ENCODE results near the gene XPR1.
A peak's percentile ranks its signal among the peaks of the same experiment; 100 is the strongest.

Gene XPR1

DNA sequence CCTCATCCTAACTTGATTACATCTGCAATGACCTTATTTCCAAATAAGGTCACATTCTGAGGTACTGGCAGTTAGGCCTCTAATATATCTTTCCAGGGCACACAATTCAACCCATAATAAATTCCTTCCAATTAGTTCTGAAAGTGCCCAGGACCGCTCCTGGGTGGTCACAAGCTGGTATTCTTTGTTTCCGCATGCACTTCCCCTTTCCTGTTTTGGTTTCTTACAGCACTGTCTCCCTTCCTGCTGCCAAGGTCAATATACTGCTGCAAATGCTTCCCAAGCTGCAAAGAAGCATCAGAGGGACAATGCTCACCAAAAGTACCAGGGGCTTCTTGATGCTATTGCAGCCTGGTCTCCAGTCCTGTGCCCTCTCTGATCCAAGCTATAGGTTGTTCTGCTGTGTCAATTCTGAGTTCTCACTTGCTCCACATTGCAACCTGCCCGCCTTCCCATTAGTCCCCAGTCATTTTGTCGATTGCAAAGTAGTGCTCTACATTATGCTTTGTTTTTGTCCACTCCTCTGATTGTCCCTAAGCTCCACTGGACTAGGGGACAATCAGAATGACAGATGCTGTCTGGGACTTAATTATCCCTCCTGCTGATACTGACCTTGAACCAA, 13.9 kb upstream of the XPR1 start:
- Histone ChIP-seq H3K27ac (ENCODE audit: low read length) (no peak overlapping the region), H3K36me3 (ENCODE audit: control insufficient read depth, low read depth, low read length) (no peaks in the 10 kb centered on the region), H3K4me1 (ENCODE audit: control insufficient read depth, low read depth, low read length) (no peaks in the 10 kb centered on the region), H3K27me3 (ENCODE audit: control insufficient read depth, insufficient read depth, low read length) (no peaks in the 10 kb centered on the region), H3K4me3 (ENCODE audit: low read length) (no peak overlapping the region), H3K9me3 (ENCODE audit: control insufficient read depth, low read depth, low read length) (no peaks in the 10 kb centered on the region), H3K9ac (ENCODE audit: low read length) (no peak overlapping the region)

- Histone ChIP-seq H3K9ac (ENCODE audit: low read length) (no peak overlapping the region), H3K27me3 (ENCODE audit: control insufficient read depth, insufficient read depth, low read length) (no peaks in the 10 kb centered on the region), H3K4me1 (ENCODE audit: control insufficient read depth, low read depth, low read length) (no peaks in the 10 kb centered on the region), H3K27ac (ENCODE audit: low read length) (no peak overlapping the region), H3K9me3 (ENCODE audit: control insufficient read depth, low read depth, low read length) (no peaks in the 10 kb centered on the region), H3K36me3 (ENCODE audit: control insufficient read depth, low read depth, low read length) (no peaks in the 10 kb centered on the region), H3K4me3 (ENCODE audit: low read length) (no peak overlapping the region)
These were observed 11.2 kb upstream of the XPR1 start for GRCh38 chr1:180620581-180620980.

GRCh38 chr1:180622658-180623508, 8.9 kb upstream of the XPR1 start:
- Histone ChIP-seq H3K27me3 (ENCODE audit: control insufficient read depth, insufficient read depth, low read length) (no peaks in the 10 kb centered on the region), H3K27ac (ENCODE audit: low read length) (no peak overlapping the region), H3K9ac (ENCODE audit: low read length) (no peak overlapping the region), H3K4me3 (ENCODE audit: low read length) (no peak overlapping the region), H3K36me3 (ENCODE audit: control insufficient read depth, low read depth, low read length) (no peaks in the 10 kb centered on the region), H3K9me3 (ENCODE audit: control insufficient read depth, low read depth, low read length) (no peaks in the 10 kb centered on the region), H3K4me1 (ENCODE audit: control insufficient read depth, low read depth, low read length) (no peaks in the 10 kb centered on the region)

GRCh38 chr1:180623579-180624347, 8.1 kb upstream of the XPR1 start:
- H3K27me3 ChIP-seq (ENCODE audit: control insufficient read depth, insufficient read depth, low read length), result no peaks in the 10 kb centered on the region
- no peaks in the 10 kb centered on the region for H3K36me3 ChIP-seq (ENCODE audit: control insufficient read depth, low read depth, low read length)
- H3K27ac ChIP-seq (ENCODE audit: low read length), result no peak overlapping the region
- no peaks in the 10 kb centered on the region for H3K9me3 ChIP-seq (ENCODE audit: control insufficient read depth, low read depth, low read length)
- H3K4me1 ChIP-seq (ENCODE audit: control insufficient read depth, low read depth, low read length), result no peaks in the 10 kb centered on the region
- no peak overlapping the region for H3K4me3 ChIP-seq (ENCODE audit: low read length)
- H3K9ac ChIP-seq (ENCODE audit: low read length), result no peak overlapping the region

DNA sequence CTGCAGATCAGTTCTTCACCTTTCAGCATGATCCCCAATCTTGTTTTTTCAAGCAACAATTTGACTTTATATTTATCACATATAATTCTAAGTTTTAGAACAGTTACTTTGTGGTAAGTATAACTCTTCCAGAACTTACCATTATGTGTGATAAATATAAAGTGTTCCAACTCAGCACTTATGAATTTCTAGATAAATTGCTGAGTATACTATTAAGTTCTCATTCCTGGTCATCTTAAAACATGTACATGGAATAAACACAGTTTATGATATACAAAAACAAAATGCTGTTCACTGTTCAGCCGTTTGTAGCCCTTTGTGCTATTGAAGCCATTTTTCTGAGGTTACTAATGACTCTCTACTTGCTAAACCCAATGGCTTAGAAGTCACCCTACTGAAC, 5.1 kb upstream of the XPR1 start:
- no peak overlapping the region for H3K27ac ChIP-seq (ENCODE audit: low read length)
- no peak overlapping the region for H3K9ac ChIP-seq (ENCODE audit: low read length)
- H3K27me3 ChIP-seq (ENCODE audit: control insufficient read depth, insufficient read depth, low read length), result no peaks in the 10 kb centered on the region
- H3K9me3 ChIP-seq (ENCODE audit: control insufficient read depth, low read depth, low read length), result no peaks in the 10 kb centered on the region
- peaks cover 6% of the 10 kb centered on the region for H3K4me1 ChIP-seq (ENCODE audit: control insufficient read depth, low read depth, low read length)
- H3K4me3 ChIP-seq (ENCODE audit: low read length), result no peak overlapping the region
- no peaks in the 10 kb centered on the region for H3K36me3 ChIP-seq (ENCODE audit: control insufficient read depth, low read depth, low read length)

DNA sequence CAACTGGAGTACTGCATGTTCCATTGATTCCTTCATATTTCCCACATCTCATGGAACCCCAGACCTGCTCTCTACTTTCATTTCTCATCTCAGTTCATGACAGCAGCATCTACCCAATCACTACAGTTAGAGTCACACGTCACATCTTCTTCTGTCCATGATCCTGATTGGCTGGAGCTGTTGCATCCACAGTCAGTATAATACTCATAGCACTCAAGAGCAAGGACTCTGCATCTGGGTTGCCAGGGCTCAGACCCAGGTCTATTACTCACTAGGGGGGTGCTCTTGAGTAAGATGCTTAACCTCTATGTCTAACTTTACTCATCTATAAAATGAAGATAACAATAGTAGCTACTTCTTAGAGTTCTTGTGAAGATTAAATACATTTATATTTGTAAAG, 4.4 kb upstream of the XPR1 start:
- no peaks in the 10 kb centered on the region for H3K36me3 ChIP-seq (ENCODE audit: control insufficient read depth, low read depth, low read length)
- H3K4me3 ChIP-seq (ENCODE audit: low read length), result no peak overlapping the region
- peaks cover 6% of the 10 kb centered on the region for H3K4me1 ChIP-seq (ENCODE audit: control insufficient read depth, low read depth, low read length)
- H3K9me3 ChIP-seq (ENCODE audit: control insufficient read depth, low read depth, low read length), result no peaks in the 10 kb centered on the region
- H3K9ac ChIP-seq (ENCODE audit: low read length), result no peak overlapping the region
- no peak overlapping the region for H3K27ac ChIP-seq (ENCODE audit: low read length)
- no peaks in the 10 kb centered on the region for H3K27me3 ChIP-seq (ENCODE audit: control insufficient read depth, insufficient read depth, low read length)

DNA sequence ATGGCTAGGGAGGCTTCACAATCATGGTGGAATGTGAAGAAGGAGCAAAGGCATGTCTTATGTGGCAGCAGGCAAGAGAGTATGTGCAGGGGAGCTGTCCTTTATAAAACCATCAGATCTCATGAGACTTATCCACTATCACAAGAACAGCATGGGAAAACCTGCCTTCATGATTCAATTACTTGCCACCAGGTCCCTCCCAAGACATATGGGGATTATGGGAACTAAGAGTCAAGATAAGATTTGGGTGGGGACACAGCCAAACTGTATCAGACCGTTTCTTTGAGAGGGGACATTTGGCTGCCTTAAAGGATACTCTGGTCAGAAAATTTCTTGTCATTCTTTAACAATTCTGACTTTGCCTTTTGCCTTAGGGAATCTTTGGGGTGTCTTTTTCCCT, 3.2 kb upstream of the XPR1 start:
- Histone ChIP-seq H3K27me3 (ENCODE audit: control insufficient read depth, insufficient read depth, low read length) (no peaks in the 10 kb centered on the region), H3K9me3 (ENCODE audit: control insufficient read depth, low read depth, low read length) (no peaks in the 10 kb centered on the region), H3K4me3 (ENCODE audit: low read length) (no peak overlapping the region), H3K27ac (ENCODE audit: low read length) (no peak overlapping the region), H3K36me3 (ENCODE audit: control insufficient read depth, low read depth, low read length) (no peaks in the 10 kb centered on the region), H3K9ac (ENCODE audit: low read length) (no peak overlapping the region), H3K4me1 (ENCODE audit: control insufficient read depth, low read depth, low read length) (peaks cover 14% of the 10 kb centered on the region)

DNA sequence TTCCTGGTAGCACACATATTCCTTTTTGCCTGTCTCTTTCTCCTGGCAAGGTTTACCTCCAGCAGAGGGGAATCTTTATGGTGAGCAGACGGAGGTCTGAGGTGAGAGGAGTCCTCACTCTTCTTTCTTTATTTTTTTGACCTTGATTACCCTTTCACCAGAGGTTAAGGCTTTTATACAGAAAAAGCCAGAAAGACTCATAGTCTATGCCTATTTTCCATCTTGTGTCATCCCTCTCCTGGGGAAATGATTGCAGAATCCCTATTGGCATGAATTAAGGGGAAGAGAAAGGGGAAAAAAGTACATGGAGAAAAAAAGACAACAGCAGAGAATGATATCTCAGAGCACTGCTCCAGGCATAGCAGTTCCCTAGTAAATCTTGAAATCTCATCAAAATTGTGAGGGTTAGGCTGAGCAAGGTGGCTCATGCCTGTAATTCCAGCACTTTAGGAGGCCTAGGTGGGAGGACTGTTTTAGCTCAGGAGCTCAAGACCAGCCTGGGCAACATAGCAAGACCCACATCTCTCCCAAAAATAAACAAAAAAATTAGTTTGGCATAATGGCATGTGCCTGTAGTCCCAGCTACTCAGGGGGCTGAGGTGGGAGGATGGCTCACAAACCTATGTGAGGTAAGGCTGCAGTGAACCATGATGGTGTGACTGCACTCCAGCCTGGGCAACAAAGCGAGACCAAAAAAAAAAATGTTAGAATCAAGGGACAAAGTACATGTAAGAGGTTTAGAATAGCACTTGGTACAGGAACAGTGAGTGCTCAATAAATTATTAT, 1.2 kb upstream of the XPR1 start:
- Histone ChIP-seq H3K4me3 (ENCODE audit: low read length) (no peak overlapping the region), H3K4me1 (ENCODE audit: control insufficient read depth, low read depth, low read length) (peaks cover 22% of the 10 kb centered on the region), H3K27me3 (ENCODE audit: control insufficient read depth, insufficient read depth, low read length) (no peaks in the 10 kb centered on the region), H3K36me3 (ENCODE audit: control insufficient read depth, low read depth, low read length) (no peaks in the 10 kb centered on the region), H3K9me3 (ENCODE audit: control insufficient read depth, low read depth, low read length) (no peaks in the 10 kb centered on the region), H3K27ac (ENCODE audit: low read length) (no peak overlapping the region), H3K9ac (ENCODE audit: low read length) (no peak overlapping the region)

GRCh38 chr1:180631194-180631765, 542 bp upstream of the XPR1 start:
- Histone ChIP-seq H3K4me1 (ENCODE audit: control insufficient read depth, low read depth, low read length) (peaks cover 25% of the 10 kb centered on the region), H3K9ac (ENCODE audit: low read length) (no peak overlapping the region), H3K9me3 (ENCODE audit: control insufficient read depth, low read depth, low read length) (no peaks in the 10 kb centered on the region), H3K4me3 (ENCODE audit: low read length) (peak overlapping the region; percentile 29), H3K36me3 (ENCODE audit: control insufficient read depth, low read depth, low read length) (no peaks in the 10 kb centered on the region), H3K27me3 (ENCODE audit: control insufficient read depth, insufficient read depth, low read length) (no peaks in the 10 kb centered on the region), H3K27ac (ENCODE audit: low read length) (no peak overlapping the region)

GRCh38 chr1:180632326-180633056, 669 bp downstream of the XPR1 start:
- Histone ChIP-seq H3K4me1 (ENCODE audit: control insufficient read depth, low read depth, low read length) (peaks cover 25% of the 10 kb centered on the region), H3K36me3 (ENCODE audit: control insufficient read depth, low read depth, low read length) (no peaks in the 10 kb centered on the region), H3K27ac (ENCODE audit: low read length) (peak overlapping the region; percentile 77), H3K9ac (ENCODE audit: low read length) (peak overlapping the region; percentile 79), H3K4me3 (ENCODE audit: low read length) (peak overlapping the region; percentile 73), H3K27me3 (ENCODE audit: control insufficient read depth, insufficient read depth, low read length) (no peaks in the 10 kb centered on the region), H3K9me3 (ENCODE audit: control insufficient read depth, low read depth, low read length) (no peaks in the 10 kb centered on the region)
